ENCODE measurements around the gene C1QTNF9B.
"Not testable (repeated sequence)": the region's sequence is repeated elsewhere in the genome, so short reads cannot be mapped to it uniquely, and the experiment has no call there.

The C1QTNF9B gene

GRCh38 chr13:23889615-23890607 lies 7.4 kb downstream of the C1QTNF9B start:
- DNase-seq, result no peak

GRCh38 chr13:23888658-23889614 lies 8.4 kb downstream of the C1QTNF9B start, which contains the start of gene MIPEP:
Gene MIPEP, minus strand, starts transcription at chr13:23889400. Its CDS starts 80 bp downstream, at chr13:23889320.
- peak; percentile 75 for DNase-seq

- DNase-seq, result not testable (repeated sequence)
Observed at GRCh38 chr13:23884361-23884760, 12.9 kb downstream of the C1QTNF9B start.

DNA sequence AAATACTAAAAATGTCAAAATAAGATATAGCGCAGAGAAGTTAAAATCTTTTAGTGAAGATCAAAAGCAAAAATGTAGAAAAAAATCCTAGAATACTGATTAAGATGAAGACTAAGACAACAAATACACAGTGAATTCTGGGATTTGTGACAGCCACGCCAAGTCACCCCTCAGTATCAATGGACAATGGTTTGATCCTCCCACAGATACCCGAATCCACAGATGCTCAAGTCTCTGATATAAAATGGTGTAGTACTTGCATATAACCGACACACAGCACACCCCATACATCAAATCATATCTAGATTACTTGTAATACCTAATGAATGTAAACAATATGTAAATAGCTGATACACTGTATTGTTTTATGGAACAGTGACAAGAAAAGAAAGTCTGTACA lies 14.0 kb downstream of the C1QTNF9B start:
- no peak for DNase-seq

- DNase-seq, result not testable (repeated sequence)
Observed at GRCh38 chr13:23881402-23881800, 15.9 kb downstream of the C1QTNF9B start.

- not testable (repeated sequence) for DNase-seq
Observed at GRCh38 chr13:23880493-23881401, 16.6 kb downstream of the C1QTNF9B start.

DNA sequence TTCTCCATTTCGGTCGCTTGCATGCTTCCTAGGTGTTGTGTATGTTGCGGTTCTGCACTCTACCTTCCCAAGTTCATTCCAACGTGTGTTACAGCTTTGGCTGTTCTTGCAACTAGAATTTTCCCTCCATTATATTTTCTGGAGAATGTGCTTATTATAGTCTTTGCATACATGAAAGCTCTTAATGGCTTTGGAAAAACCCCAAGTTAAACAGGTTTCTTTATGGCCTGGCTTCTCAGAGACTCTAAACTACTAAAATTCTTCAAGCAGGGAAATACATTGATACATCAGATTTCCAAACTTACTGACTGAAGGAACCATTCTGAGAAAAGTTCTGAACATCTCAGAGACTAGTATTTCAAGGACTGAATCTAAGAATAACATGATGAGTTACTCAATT lies 20.0 kb downstream of the C1QTNF9B start:
- DNase-seq, result no peak

DNA sequence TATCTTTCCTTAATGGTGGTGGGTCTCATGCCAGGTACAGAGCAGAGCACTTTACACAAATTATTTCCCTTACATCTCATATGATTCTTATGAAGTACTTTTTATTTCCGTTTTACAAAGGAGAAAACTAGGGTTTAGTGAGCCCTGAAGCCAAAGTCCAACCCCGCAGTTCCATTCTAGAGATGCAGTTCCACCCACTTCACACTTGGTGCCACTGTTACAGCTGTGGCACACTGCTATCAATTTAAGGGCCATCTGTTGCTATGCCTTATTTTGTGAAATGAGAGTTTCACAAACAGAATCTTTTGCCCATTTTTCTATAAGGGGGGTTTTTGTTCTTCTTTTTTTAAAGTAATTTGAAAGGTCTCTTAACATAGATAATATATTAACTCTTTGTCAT lies 21.0 kb downstream of the C1QTNF9B start:
- DNase-seq, result no peak

- no peak for DNase-seq
Observed at GRCh38 chr13:23871616-23872220, 25.6 kb downstream of the C1QTNF9B start.

GRCh38 chr13:23870356-23871140 lies 26.8 kb downstream of the C1QTNF9B start:
- no peak for DNase-seq

DNA sequence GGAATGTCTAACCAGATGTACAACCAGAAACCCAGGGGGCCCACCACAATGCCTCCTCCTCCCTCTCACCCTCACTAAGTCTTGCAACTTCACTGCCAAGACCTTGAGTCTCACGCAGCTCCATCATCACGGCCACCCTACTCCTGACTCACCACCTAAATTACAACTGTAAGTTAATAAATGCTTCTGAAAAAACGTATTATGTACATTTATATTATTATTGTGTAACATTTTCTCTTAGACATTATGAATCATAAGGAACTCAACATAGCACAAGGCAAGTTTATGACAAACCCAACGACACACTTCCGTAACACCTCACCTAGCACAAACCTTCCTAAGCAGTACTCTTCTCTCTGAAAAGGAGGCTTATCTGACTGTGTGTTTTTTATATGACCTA lies 28.8 kb downstream of the C1QTNF9B start:
- DNase-seq, result no peak

DNA sequence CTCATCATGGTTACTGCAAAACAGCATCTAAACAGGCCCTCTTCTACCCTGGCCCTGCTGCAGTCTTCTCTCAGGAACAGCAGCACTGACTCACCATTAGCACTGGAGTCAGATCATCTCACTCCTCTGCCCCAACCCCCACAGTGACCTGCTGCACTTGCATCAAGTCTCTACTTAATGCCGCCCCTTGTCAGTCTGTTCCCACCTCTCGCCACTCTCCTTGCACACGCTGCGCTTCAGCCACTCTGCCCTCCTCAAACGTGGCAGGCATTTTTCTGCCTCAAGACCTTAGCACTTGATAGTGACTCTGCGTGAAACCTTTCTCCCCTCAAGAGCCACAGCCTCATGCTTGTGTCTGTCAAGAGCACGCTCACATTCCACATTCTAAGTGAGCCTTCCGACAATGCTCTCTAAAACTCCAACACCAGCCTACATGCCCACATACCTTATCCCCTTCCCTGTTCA lies 30.2 kb downstream of the C1QTNF9B start:
- no peak for DNase-seq

GRCh38 chr13:23866420-23867026 lies 30.8 kb downstream of the C1QTNF9B start:
- no peak for DNase-seq

- no peak for DNase-seq
Observed at GRCh38 chr13:23865906-23866305, 31.4 kb downstream of the C1QTNF9B start.

GRCh38 chr13:23865026-23865425 lies 32.3 kb downstream of the C1QTNF9B start:
- DNase-seq, result no peak

DNA sequence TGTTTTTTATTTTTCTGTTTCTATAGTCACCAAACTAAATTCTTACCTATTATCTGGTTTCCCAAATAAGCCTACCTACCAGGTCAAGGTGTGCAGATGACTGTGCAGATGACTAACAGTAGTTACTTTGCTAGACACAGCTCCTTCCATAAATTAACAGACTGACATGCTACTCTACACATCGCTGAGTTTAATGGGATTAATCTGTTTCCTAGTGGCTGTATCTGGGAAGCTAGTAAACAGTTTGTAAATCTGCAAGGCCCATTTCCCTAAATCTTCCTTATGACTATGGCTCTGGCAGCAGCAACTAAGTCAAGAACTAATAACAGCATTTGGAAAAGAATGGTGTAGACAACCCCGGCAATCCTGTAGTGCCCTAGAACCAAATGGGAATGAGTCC lies 36.0 kb downstream of the C1QTNF9B start:
- DNase-seq, result no peak

DNA sequence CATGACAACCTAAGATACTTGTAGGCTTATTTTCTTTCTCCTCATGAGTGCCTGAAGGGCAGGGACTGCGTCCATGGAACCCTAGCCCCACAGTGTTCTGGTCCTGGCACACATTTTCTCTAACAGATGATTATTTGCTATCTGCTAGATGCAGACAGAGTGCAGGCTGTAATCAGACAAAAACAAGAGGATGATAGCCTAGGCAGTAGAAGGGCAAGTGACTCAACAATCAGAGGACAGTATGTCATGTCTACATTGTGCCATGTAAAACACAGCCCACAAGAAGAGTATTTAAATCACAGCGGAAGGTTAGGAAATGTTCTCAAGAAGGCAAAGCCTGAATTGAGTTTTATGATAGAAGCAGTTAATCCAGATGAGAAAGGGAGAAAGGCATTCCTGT lies 37.4 kb downstream of the C1QTNF9B start:
- no peak for DNase-seq

DNA sequence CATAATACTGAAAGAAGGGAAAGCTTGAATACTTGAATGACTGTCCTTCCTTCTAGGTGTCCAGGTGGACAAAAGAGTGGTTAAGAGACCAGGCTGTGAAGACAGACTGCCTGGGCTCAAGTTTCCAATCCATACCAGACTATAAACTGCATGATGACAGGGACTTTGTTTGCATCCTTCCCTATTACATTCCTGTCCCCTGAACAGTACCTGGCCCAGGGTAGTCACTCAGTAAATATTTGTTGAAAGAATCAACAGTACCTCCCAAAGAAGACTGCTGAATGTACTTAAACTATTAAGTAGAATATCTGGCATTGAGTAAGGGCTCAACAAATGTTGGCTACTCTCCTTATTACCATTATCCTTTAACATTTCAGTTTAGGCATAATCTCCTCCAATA lies 37.8 kb downstream of the C1QTNF9B start:
- DNase-seq, result no peak

DNA sequence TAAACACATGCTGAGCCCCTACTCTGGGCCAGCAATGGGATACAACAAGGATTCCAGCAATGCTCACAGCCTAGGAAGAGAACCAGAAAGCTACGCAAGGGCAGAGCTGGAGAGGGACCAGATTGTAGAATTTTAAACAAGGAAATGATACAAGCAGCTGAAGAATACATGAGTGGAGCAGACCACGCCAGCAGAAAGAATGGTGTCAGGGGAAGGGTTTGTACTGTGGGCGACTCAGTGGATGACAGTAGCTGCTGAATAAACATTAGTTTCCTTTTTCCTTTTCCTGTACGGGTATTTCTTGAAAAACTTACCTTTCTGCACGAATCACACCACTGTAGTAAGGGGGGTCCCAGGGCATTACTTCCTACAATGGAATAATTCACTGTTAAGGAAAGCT lies 38.8 kb downstream of the C1QTNF9B start:
- DNase-seq, result no peak

All from effector CD4-positive, alpha-beta T cell (primary cell).